GM12865 (cell line): ENCODE results near the gene SMIM35.

Experiments used
- DNase-seq: peaks from one replicate; pipeline ENCODE4 v3.0.0; 2010; ENCODE audit warnings: low read depth
- H3K4me3 ChIP-seq: 2 replicates; pipeline ENCODE4 v1.5.1; 2011; ENCODE audit warnings: mild to moderate bottlenecking, low read depth, low read length, control low read depth
- CTCF ChIP-seq: IDR thresholded peaks from 2 replicates; pipeline ENCODE4 v1.5.1; 2011; ENCODE audit warnings: low read length, control low read depth, low read depth, inconsistent platforms; ENCODE audit not compliant: insufficient read depth; ENCODE audit errors: missing control alignments

Gene SMIM35

GRCh38 chr11:118081241-118081958 lies 5.4 kb downstream of the SMIM35 start:
- no peak for TF ChIP-seq CTCF
- no peak for DNase-seq
- H3K4me3 ChIP-seq = no peak overlapping the region

- H3K4me3 ChIP-seq = no peak overlapping the region
- no peak for TF ChIP-seq CTCF
- DNase-seq = no peak
Observed at GRCh38 chr11:118080296-118080695, 6.5 kb downstream of the SMIM35 start.

- TF ChIP-seq CTCF = no peak
- H3K4me3 ChIP-seq = no peak overlapping the region
- no peak for DNase-seq
Observed at GRCh38 chr11:118079491-118079890, 7.3 kb downstream of the SMIM35 start.

- no peak for TF ChIP-seq CTCF
- no peak overlapping the region for H3K4me3 ChIP-seq
- DNase-seq = no peak
Observed at GRCh38 chr11:118078911-118079411, 7.8 kb downstream of the SMIM35 start.

GRCh38 chr11:118076754-118077281 lies 9.9 kb downstream of the SMIM35 start, which contains the start of gene TMPRSS4:
Gene TMPRSS4, plus strand, starts transcription at chr11:118077078. Its CDS starts 225 bp downstream, at chr11:118077303.
- no peak within 1 kb of the TSS for H3K4me3 ChIP-seq
- no peak for DNase-seq

GRCh38 chr11:118074785-118075184 lies 12.0 kb downstream of the SMIM35 start:
- H3K4me3 ChIP-seq = no peak overlapping the region
- no peak for TF ChIP-seq CTCF
- no peak for DNase-seq

More at GRCh38 chr11:118076754-118077281, 9.9 kb downstream of the SMIM35 start, which contains the start of gene TMPRSS4:
- no peak for TF ChIP-seq CTCF
